Osteoblast (primary cell): ENCODE results near the gene BRICD5. TPM values are rescaled to one million over a fixed set of nuclear protein-coding genes. Genes with fewer than 3 reads are reported as not detected.

Experiments used
- DNase-seq: peaks from one replicate; pipeline ENCODE4 v3.0.0; 2011; ENCODE audit warnings: low spot score, mixed read lengths; ENCODE audit not compliant: insufficient read length; ENCODE audit errors: missing footprints
- H2AFZ ChIP-seq: 2 replicates; pipeline ENCODE4 v1.6.0; 2011; ENCODE audit warnings: mild to moderate bottlenecking, low read length
- H3K27ac ChIP-seq: 2 replicates; pipeline ENCODE4 v1.5.1; 2011; ENCODE audit warnings: mild to moderate bottlenecking, low read depth, low read length, moderate library complexity
- H3K27me3 ChIP-seq: 2 replicates; pipeline ENCODE4 v1.6.0; 2012; ENCODE audit warnings: mild to moderate bottlenecking, control low read depth, inconsistent platforms, low read length, moderate library complexity; ENCODE audit not compliant: insufficient read depth
- H3K36me3 ChIP-seq: 2 replicates; pipeline ENCODE4 v1.5.1; 2011; ENCODE audit warnings: mild to moderate bottlenecking, low read length, control low read depth, moderate library complexity; ENCODE audit not compliant: insufficient read depth
- H3K4me1 ChIP-seq: 2 replicates; pipeline ENCODE4 v1.5.1; 2011; ENCODE audit warnings: mild to moderate bottlenecking, low read length, control low read depth, moderate library complexity; ENCODE audit not compliant: insufficient read depth
- H3K4me2 ChIP-seq: 2 replicates; pipeline ENCODE4 v1.6.0; 2011; ENCODE audit warnings: mild to moderate bottlenecking, low read length; ENCODE audit not compliant: insufficient read depth
- H3K4me3 ChIP-seq: fragments of 200-600 bp; sonication (generic); 3 replicates; pipeline ENCODE4 v1.5.1; 2012; ENCODE audit warnings: mild to moderate bottlenecking, low read length, inconsistent platforms; ENCODE audit not compliant: insufficient read depth
- H3K79me2 ChIP-seq: 2 replicates; pipeline ENCODE4 v1.6.0; 2012; ENCODE audit warnings: mild to moderate bottlenecking, low read length, control low read depth, inconsistent platforms; ENCODE audit not compliant: insufficient read depth
- H3K9me3 ChIP-seq: 2 replicates; pipeline ENCODE4 v1.5.1; 2011; ENCODE audit warnings: low read depth, low read length, control low read depth
- H4K20me1 ChIP-seq: 2 replicates; pipeline ENCODE4 v1.6.0; 2012; ENCODE audit warnings: mild to moderate bottlenecking, low read length, control low read depth; ENCODE audit not compliant: insufficient read depth
- total RNA-seq: library from RNA; depleted of rRNA; stranded (reverse); fragments of >200 nt; gene quantifications from 2 replicates; pipeline ENCODE4 v1.2.3, GENCODE V29; 2012
- TF ChIP-seq, protein P1 (sequence below): IDR thresholded peaks from 2 replicates; pipeline ENCODE4 v1.5.1; 2011; ENCODE audit warnings: mild to moderate bottlenecking, low read depth, low read length, moderate library complexity; ENCODE audit errors: extremely low read depth

BRICD5 gene
- total RNA-seq, 1 donor, result 2.5 TPM

DNA sequence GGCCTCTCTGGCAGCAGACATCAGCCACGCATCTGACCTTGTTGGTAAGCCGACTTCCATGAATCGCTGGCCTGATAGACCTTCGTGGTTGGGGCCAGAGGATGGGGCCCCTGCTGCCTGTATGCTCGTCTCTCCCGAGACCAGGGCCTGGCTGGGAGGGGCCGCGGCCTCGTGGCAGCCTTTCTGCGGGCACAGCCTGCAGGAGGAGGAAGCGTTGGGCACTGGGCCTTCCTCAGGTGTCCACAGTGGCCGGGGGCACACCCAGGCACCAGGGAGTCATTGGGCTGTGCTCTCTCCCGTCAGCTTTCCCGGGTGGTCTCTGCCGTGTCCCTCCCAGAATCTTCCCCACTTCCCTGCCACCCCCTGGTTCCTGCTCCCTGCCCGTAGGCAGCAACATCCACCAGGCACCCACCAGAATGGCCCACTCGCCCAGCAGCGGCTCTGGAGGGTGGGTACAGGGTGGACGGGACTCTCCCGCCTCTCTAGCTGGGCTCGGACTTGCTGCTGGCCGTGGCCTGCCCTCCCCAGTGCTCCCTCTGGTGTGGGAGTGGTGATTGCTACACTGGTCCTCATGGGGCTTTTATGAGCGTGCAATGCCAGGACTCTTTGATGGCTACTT lies 19.1 kb upstream of the BRICD5 start:
- Histone ChIP-seq H3K9me3 (no peaks in the 10 kb centered on the region), H2AFZ (no peak overlapping the region), H3K79me2 (peaks cover 53% of the 10 kb centered on the region), H3K36me3 (peaks cover 36% of the 10 kb centered on the region), H3K27me3 (no peaks in the 10 kb centered on the region), H3K4me1 (peaks cover 8% of the 10 kb centered on the region), H4K20me1 (peaks cover 52% of the 10 kb centered on the region), H3K4me2 (no peak overlapping the region), H3K4me3 (no peak overlapping the region), H3K27ac (no peak overlapping the region)
- TF ChIP-seq, protein P1, sequence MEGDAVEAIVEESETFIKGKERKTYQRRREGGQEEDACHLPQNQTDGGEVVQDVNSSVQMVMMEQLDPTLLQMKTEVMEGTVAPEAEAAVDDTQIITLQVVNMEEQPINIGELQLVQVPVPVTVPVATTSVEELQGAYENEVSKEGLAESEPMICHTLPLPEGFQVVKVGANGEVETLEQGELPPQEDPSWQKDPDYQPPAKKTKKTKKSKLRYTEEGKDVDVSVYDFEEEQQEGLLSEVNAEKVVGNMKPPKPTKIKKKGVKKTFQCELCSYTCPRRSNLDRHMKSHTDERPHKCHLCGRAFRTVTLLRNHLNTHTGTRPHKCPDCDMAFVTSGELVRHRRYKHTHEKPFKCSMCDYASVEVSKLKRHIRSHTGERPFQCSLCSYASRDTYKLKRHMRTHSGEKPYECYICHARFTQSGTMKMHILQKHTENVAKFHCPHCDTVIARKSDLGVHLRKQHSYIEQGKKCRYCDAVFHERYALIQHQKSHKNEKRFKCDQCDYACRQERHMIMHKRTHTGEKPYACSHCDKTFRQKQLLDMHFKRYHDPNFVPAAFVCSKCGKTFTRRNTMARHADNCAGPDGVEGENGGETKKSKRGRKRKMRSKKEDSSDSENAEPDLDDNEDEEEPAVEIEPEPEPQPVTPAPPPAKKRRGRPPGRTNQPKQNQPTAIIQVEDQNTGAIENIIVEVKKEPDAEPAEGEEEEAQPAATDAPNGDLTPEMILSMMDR, result no peak
- no peak for DNase-seq

DNA sequence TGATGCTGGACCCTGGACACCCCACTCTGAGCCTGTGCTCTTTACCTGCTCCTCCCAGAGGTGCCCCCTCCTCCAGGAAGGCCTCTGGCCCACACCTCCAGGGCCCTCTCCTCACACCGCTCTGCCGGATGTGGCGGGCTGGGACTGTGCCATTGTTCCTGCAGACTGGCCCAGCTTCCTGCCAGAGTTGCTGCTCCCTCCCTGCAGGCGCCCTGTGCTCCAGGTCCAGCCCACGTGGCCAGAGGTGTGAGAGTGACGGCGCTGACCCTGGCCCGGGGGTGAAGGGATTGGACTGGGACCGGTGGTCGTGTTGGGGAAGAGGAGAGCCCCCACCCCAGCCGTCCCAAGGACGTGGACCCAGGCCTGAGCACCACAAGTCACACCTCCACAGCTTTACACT lies 18.4 kb upstream of the BRICD5 start:
- peaks cover 31% of the 10 kb centered on the region for H3K36me3 ChIP-seq
- H4K20me1 ChIP-seq, result peaks cover 54% of the 10 kb centered on the region
- peaks cover 14% of the 10 kb centered on the region for H3K4me1 ChIP-seq
- no peak overlapping the region for H3K4me2 ChIP-seq
- no peak for DNase-seq
- H3K79me2 ChIP-seq, result peaks cover 59% of the 10 kb centered on the region
- H3K27me3 ChIP-seq, result no peaks in the 10 kb centered on the region
- no peaks in the 10 kb centered on the region for H3K9me3 ChIP-seq
- no peak overlapping the region for H2AFZ ChIP-seq
- no peak overlapping the region for H3K27ac ChIP-seq
- H3K4me3 ChIP-seq, result no peak overlapping the region
- TF ChIP-seq, protein P1, result no peak

DNA sequence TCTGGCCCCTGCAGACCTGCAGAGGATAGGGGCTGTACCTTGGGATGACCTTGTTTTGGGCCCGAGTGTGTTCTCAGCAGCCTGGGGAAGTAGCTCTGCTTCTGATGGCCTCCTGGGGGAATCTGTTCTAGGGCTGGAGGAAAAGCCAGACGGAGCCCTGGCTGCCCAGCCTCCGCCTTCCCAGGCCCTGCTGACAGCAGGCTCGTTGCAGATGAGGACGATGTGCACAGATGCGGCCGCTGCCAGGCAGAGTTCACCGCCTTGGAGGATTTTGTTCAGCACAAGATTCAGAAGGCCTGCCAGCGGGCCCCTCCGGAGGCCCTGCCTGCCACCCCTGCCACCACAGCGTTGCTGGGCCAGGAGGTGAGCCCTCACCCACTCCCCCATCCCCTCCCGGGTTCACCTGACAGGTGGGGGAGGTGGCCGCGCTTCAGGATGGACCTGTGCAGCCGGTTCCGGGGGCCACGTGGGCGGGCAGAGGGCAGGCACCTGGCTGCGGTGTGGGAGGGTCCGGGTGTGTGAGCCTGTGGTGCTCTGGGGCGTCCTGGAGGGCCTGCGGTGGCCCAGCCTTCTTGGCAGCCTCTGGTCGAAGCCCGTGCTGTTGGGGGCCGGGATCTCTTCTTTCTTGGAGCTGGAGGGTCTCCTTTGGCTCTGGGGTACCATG lies 17.6 kb upstream of the BRICD5 start:
- no peaks in the 10 kb centered on the region for H3K27me3 ChIP-seq
- no peak overlapping the region for H2AFZ ChIP-seq
- H3K4me1 ChIP-seq, result peaks cover 14% of the 10 kb centered on the region
- peaks cover 54% of the 10 kb centered on the region for H4K20me1 ChIP-seq
- no peak overlapping the region for H3K4me2 ChIP-seq
- peaks cover 64% of the 10 kb centered on the region for H3K79me2 ChIP-seq
- H3K9me3 ChIP-seq, result no peaks in the 10 kb centered on the region
- H3K36me3 ChIP-seq, result peaks cover 28% of the 10 kb centered on the region
- no peak overlapping the region for H3K4me3 ChIP-seq
- no peak overlapping the region for H3K27ac ChIP-seq
- DNase-seq, result no peak
- TF ChIP-seq, protein P1, result no peak

DNA sequence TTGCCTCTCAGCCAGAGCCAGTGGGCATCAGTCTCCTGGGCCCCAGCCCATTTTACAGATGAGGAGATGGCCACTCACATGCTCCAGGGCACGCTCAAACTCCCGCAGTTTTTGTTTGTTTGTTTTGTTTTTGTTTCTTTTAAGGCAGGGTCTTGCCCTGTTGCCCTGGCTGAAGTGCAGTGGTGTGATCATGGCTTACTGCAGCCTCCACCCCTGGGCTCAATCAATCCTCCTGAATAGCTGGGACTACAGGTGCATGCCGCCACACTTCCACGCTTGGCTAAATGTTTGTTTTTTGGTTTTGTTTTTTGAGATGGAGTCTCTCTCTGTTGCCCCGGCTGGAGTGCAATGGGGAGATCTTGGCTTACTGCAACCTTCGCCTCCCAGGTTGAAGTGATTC lies 16.3 kb upstream of the BRICD5 start:
- no peaks in the 10 kb centered on the region for H3K27me3 ChIP-seq

More for the DNA sequence above, 16.3 kb upstream of the BRICD5 start:
- H3K27ac ChIP-seq, result no peak overlapping the region
- TF ChIP-seq, protein P1, result no peak
- peaks cover 54% of the 10 kb centered on the region for H4K20me1 ChIP-seq
- no peak overlapping the region for H3K4me2 ChIP-seq
- H3K9me3 ChIP-seq, result no peaks in the 10 kb centered on the region
- no peak overlapping the region for H3K4me3 ChIP-seq
- H3K36me3 ChIP-seq, result peaks cover 25% of the 10 kb centered on the region
- no peak for DNase-seq
- H2AFZ ChIP-seq, result no peak overlapping the region
- peaks cover 14% of the 10 kb centered on the region for H3K4me1 ChIP-seq
- H3K79me2 ChIP-seq, result peaks cover 64% of the 10 kb centered on the region
